HepG2 (cell line): ENCODE data around the gene LITAFD. TPM values are rescaled to one million over a fixed set of nuclear protein-coding genes. Genes with fewer than 3 reads are reported as not detected.

Source experiments
- ATF7 ChIP-seq, 2 experiments: fragments of 450-650 bp in 1 of 2; sonication (generic) in 1 of 2; formaldehyde crosslinking in 1 of 2; IDR thresholded peaks; 2 replicates each; pipeline versions ENCODE4 v1.4.0 to v1.6.1; 2016 to 2020; ENCODE audit warnings: antibody characterized with exemption in 1 of 2, mild to moderate bottlenecking in 1 of 2, missing genetic modification reagents in 1 of 2
- CC2D1A ChIP-seq: sonication (generic); formaldehyde crosslinking; IDR thresholded peaks from 2 replicates; pipeline ENCODE4 v1.8.1; 2023; ENCODE audit warnings: mild to moderate bottlenecking, missing genetic modification reagents
- FOXC1 ChIP-seq: sonication (generic); formaldehyde crosslinking; IDR thresholded peaks from 2 replicates; pipeline ENCODE4 v1.8.0; 2022; ENCODE audit warnings: mild to moderate bottlenecking, missing genetic modification reagents, borderline replicate concordance
- HMG20B ChIP-seq: conservative IDR thresholded peaks from 2 replicates; pipeline ENCODE4 v1.6.1; 2016; ENCODE audit warnings: missing genetic modification reagents, missing compliant biosample characterization
- MEF2D ChIP-seq: sonication (generic); formaldehyde crosslinking; IDR thresholded peaks from 2 replicates; pipeline ENCODE4 v1.5.1; 2020; ENCODE audit warnings: mild to moderate bottlenecking, missing genetic modification reagents
- PAXIP1 ChIP-seq: sonication (generic); formaldehyde crosslinking; conservative IDR thresholded peaks from 2 replicates; pipeline ENCODE4 v1.4.0; 2020; ENCODE audit warnings: mild to moderate bottlenecking, missing genetic modification reagents, moderate library complexity
- RAD21 ChIP-seq: fragments of 450-650 bp; formaldehyde crosslinking; IDR thresholded peaks from 2 replicates; pipeline ENCODE4 v1.5.0; 2020; ENCODE audit warnings: mild to moderate bottlenecking
- RBAK ChIP-seq: sonication (generic); formaldehyde crosslinking; IDR thresholded peaks from 2 replicates; pipeline ENCODE4 v1.5.1; 2020; ENCODE audit warnings: mild to moderate bottlenecking, missing genetic modification reagents
- TRIM22 ChIP-seq: fragments of 450-650 bp; IDR thresholded peaks from 2 replicates; pipeline ENCODE4 v1.6.1; 2017
- ZNF101 ChIP-seq: sonication (generic); formaldehyde crosslinking; IDR thresholded peaks from 2 replicates; pipeline ENCODE4 v1.4.0; 2020; ENCODE audit warnings: mild to moderate bottlenecking, low read depth, missing genetic modification reagents, borderline replicate concordance
- ZNF749 ChIP-seq: sonication (generic); formaldehyde crosslinking; IDR thresholded peaks from 2 replicates; pipeline ENCODE4 v1.8.0; 2022; ENCODE audit warnings: mild to moderate bottlenecking, missing genetic modification reagents, moderate library complexity, borderline replicate concordance
- polyA plus RNA-seq, 8 experiments: library from polyadenylated mRNA; depleted of rRNA in 3 of 8; stranded (reverse) in 7 of 8; unstranded in 1 of 8; fragments of >200 nt; fragmentation: Illumina TruSeq in 4 of 8; extraction: Trizol in 4 of 8; gene quantifications; 2 replicates each; pipeline versions ENCODE4 v1.2.1 to v1.2.3, GENCODE V29; 2011 to 2016; ENCODE audit warnings: low read depth in 4 of 8, missing spikeins in 1 of 8, mixed read lengths in 1 of 8; ENCODE audit not compliant: insufficient read depth in 1 of 8
- total RNA-seq, 5 experiments: library from RNA; depleted of rRNA; stranded (reverse); fragments of >200 nt; fragmentation: Illumina TruSeq; extraction: Trizol; gene quantifications; 2 replicates each; pipeline ENCODE4 v1.2.3, GENCODE V29; 2016; ENCODE audit warnings: low read depth in 1 of 5
- TF ChIP-seq, protein P1 (sequence below): sonication (generic); formaldehyde crosslinking; conservative IDR thresholded peaks from 2 replicates; pipeline ENCODE4 v1.8.0; 2022; ENCODE audit warnings: mild to moderate bottlenecking, moderate library complexity, missing genetic modification reagents
- TF ChIP-seq, protein P2 (sequence below): sonication (generic); formaldehyde crosslinking; conservative IDR thresholded peaks from 2 replicates; pipeline ENCODE4 v1.8.0; 2022; ENCODE audit warnings: missing genetic modification reagents
- TF ChIP-seq, protein P3 (sequence below): IDR thresholded peaks from 2 replicates; pipeline ENCODE4 v1.6.1; 2016; ENCODE audit warnings: missing biosample characterization, missing genetic modification reagents, low read depth

The LITAFD gene
- total and polyA plus RNA-seq, 2 of the 13 experiments (the other 11 are each of a cell fraction or from before 2014, with no cell fraction given) = not detected

- TF ChIP-seq PAXIP1 (CRISPR knock-in tag) = peak; percentile 100
- TF ChIP-seq, protein P1, sequence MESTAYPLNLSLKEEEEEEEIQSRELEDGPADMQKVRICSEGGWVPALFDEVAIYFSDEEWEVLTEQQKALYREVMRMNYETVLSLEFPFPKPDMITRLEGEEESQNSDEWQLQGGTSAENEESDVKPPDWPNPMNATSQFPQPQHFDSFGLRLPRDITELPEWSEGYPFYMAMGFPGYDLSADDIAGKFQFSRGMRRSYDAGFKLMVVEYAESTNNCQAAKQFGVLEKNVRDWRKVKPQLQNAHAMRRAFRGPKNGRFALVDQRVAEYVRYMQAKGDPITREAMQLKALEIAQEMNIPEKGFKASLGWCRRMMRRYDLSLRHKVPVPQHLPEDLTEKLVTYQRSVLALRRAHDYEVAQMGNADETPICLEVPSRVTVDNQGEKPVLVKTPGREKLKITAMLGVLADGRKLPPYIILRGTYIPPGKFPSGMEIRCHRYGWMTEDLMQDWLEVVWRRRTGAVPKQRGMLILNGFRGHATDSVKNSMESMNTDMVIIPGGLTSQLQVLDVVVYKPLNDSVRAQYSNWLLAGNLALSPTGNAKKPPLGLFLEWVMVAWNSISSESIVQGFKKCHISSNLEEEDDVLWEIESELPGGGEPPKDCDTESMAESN = peak; percentile 97
- no peak for TF ChIP-seq CC2D1A (CRISPR knock-in tag)
- peak; percentile 92; the same call in 1 of the 2 replicates for TF ChIP-seq ZNF101 (CRISPR knock-in tag)
- 0 out of 2 replicates have a peak, but pooled peaks have one; percentile 12 for TF ChIP-seq RBAK (CRISPR knock-in tag)
- no peak; the same call in none of the 2 replicates for TF ChIP-seq FOXC1 (CRISPR knock-in tag)
- peak; percentile 79; the same call in 1 of the 2 replicates for TF ChIP-seq HMG20B
- TF ChIP-seq, protein P2, sequence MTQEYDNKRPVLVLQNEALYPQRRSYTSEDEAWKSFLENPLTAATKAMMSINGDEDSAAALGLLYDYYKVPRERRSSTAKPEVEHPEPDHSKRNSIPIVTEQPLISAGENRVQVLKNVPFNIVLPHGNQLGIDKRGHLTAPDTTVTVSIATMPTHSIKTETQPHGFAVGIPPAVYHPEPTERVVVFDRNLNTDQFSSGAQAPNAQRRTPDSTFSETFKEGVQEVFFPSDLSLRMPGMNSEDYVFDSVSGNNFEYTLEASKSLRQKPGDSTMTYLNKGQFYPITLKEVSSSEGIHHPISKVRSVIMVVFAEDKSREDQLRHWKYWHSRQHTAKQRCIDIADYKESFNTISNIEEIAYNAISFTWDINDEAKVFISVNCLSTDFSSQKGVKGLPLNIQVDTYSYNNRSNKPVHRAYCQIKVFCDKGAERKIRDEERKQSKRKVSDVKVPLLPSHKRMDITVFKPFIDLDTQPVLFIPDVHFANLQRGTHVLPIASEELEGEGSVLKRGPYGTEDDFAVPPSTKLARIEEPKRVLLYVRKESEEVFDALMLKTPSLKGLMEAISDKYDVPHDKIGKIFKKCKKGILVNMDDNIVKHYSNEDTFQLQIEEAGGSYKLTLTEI (CRISPR knock-in tag) = no peak; the same call in 1 of the 2 replicates
- TF ChIP-seq, protein P3, sequence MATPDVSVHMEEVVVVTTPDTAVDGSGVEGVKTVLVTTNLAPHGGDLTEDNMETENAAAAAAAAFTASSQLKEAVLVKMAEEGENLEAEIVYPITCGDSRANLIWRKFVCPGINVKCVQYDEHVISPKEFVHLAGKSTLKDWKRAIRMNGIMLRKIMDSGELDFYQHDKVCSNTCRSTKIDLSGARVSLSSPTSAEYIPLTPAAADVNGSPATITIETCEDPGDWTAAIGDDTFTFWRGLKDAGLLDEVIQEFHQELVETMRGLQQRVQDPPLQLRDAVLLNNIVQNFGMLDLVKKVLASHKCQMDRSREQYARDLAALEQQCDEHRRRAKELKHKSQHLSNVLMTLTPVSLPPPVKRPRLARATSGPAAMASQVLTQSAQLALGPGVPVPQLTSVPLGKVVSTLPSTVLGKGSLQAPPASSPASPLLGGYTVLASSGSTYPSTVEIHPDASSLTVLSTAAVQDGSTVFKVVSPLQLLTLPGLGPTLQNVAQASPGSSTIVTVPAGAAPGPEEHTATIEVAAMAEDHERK (CRISPR knock-in tag) = no peak
- no peak for TF ChIP-seq ATF7 (IDR thresholded peaks at IDR 0.05)
- peak; percentile 83; the same call in 1 of the 2 replicates for TF ChIP-seq ATF7 (CRISPR knock-in tag; IDR thresholded peaks at IDR 0.05)
- peak; percentile 58; the same call in 1 of the 2 replicates for TF ChIP-seq ZNF749 (CRISPR knock-in tag)
- TF ChIP-seq MEF2D (CRISPR knock-in tag) = peak; percentile 95
- TF ChIP-seq RAD21 (CRISPR knock-in tag) = peak; percentile 93
- TF ChIP-seq TRIM22 = no peak
These were observed 18.3 kb upstream of the LITAFD start (continued) for GRCh38 chr16:8863594-8864424.
